ENCODE results near the gene MTCH1. TPM values are rescaled to one million over a fixed set of nuclear protein-coding genes. Genes with fewer than 3 reads are reported as not detected.
A peak's percentile ranks its signal among the peaks of the same experiment; 100 is the strongest.

MTCH1 gene, protein sequence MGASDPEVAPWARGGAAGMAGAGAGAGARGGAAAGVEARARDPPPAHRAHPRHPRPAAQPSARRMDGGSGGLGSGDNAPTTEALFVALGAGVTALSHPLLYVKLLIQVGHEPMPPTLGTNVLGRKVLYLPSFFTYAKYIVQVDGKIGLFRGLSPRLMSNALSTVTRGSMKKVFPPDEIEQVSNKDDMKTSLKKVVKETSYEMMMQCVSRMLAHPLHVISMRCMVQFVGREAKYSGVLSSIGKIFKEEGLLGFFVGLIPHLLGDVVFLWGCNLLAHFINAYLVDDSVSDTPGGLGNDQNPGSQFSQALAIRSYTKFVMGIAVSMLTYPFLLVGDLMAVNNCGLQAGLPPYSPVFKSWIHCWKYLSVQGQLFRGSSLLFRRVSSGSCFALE
- total RNA-seq (194 TPM), polyA plus RNA-seq (ENCODE audit: insufficient read depth, low read depth, low replicate concordance) (202 TPM)
- long read RNA-seq, donor 1, transcript MTCH1-201 (12 exons, 2,006 nt) = major isoform, 45 of 92 reads
- long read RNA-seq, donor 1, transcript MTCH1-202 (12 exons, 2,057 nt) = minor isoform, 44 of 92 reads
- long read RNA-seq, donor 1, partial matches to known transcripts = 0 of 92 reads
- long read RNA-seq, donor 1, other reads (novel, unspliced or antisense) = 0 of 92 reads
- long read RNA-seq, donor 2, transcript MTCH1-202 (12 exons, 2,057 nt) = major isoform, 47 of 90 reads
- long read RNA-seq, donor 2, transcript MTCH1-201 (12 exons, 2,006 nt) = minor isoform, 32 of 90 reads
- long read RNA-seq, donor 2, partial matches to known transcripts = 7 of 90 reads
- long read RNA-seq, donor 2, other reads (novel, unspliced or antisense) = 0 of 90 reads
- long read RNA-seq, donor 3, transcript MTCH1-202 (12 exons, 2,057 nt) = minor isoform, 25 of 70 reads
- long read RNA-seq, donor 3, transcript MTCH1-201 (12 exons, 2,006 nt) = major isoform, 31 of 70 reads
- long read RNA-seq, donor 3, partial matches to known transcripts = 11 of 70 reads
- long read RNA-seq, donor 3, other reads (novel, unspliced or antisense) = 0 of 70 reads
- long read RNA-seq, donor 4, transcript MTCH1-202 (12 exons, 2,057 nt) = major isoform, 30 of 68 reads
- long read RNA-seq, donor 4, transcript MTCH1-201 (12 exons, 2,006 nt) = minor isoform, 23 of 68 reads
- long read RNA-seq, donor 4, partial matches to known transcripts = 12 of 68 reads
- long read RNA-seq, donor 4, other reads (novel, unspliced or antisense) = 0 of 68 reads
- long read RNA-seq, donor 5 = 0 reads
- long read RNA-seq, donor 6, transcript MTCH1-202 (12 exons, 2,057 nt) = major isoform, 25 of 49 reads
- long read RNA-seq, donor 6, transcript MTCH1-201 (12 exons, 2,006 nt) = minor isoform, 18 of 49 reads
- long read RNA-seq, donor 6, partial matches to known transcripts = 5 of 49 reads
- long read RNA-seq, donor 6, other reads (novel, unspliced or antisense) = 0 of 49 reads
- long read RNA-seq, donor 7, transcript MTCH1-204 (11 exons, 1,572 nt) = minor isoform, 17 of 529 reads
- long read RNA-seq, donor 7, transcript MTCH1-202 (12 exons, 2,057 nt) = minor isoform, 127 of 529 reads
- long read RNA-seq, donor 7, transcript MTCH1-201 (12 exons, 2,006 nt) = major isoform, 247 of 529 reads
- long read RNA-seq, donor 7, partial matches to known transcripts = 28 of 529 reads
- long read RNA-seq, donor 7, other reads (novel, unspliced or antisense) = 110 of 529 reads
- long read RNA-seq, donor 8, transcript MTCH1-205 (4 exons, 629 nt) = minor isoform, 6 of 79 reads
- long read RNA-seq, donor 8, transcript MTCH1-201 (12 exons, 2,006 nt) = minor isoform, 26 of 79 reads
- long read RNA-seq, donor 8, transcript MTCH1-202 (12 exons, 2,057 nt) = major isoform, 39 of 79 reads
- long read RNA-seq, donor 8, partial matches to known transcripts = 7 of 79 reads
- long read RNA-seq, donor 8, other reads (novel, unspliced or antisense) = 0 of 79 reads
- long read RNA-seq, donor 9, transcript MTCH1-202 (12 exons, 2,057 nt) = major isoform, 27 of 49 reads
- long read RNA-seq, donor 9, transcript MTCH1-201 (12 exons, 2,006 nt) = minor isoform, 21 of 49 reads
- long read RNA-seq, donor 9, partial matches to known transcripts = 0 of 49 reads
- long read RNA-seq, donor 9, other reads (novel, unspliced or antisense) = 0 of 49 reads
- long read RNA-seq, donor 10, transcript MTCH1-202 (12 exons, 2,057 nt) = major isoform, 25 of 54 reads
- long read RNA-seq, donor 10, transcript MTCH1-201 (12 exons, 2,006 nt) = minor isoform, 18 of 54 reads
- long read RNA-seq, donor 10, partial matches to known transcripts = 6 of 54 reads
- long read RNA-seq, donor 10, other reads (novel, unspliced or antisense) = 0 of 54 reads

DNA sequence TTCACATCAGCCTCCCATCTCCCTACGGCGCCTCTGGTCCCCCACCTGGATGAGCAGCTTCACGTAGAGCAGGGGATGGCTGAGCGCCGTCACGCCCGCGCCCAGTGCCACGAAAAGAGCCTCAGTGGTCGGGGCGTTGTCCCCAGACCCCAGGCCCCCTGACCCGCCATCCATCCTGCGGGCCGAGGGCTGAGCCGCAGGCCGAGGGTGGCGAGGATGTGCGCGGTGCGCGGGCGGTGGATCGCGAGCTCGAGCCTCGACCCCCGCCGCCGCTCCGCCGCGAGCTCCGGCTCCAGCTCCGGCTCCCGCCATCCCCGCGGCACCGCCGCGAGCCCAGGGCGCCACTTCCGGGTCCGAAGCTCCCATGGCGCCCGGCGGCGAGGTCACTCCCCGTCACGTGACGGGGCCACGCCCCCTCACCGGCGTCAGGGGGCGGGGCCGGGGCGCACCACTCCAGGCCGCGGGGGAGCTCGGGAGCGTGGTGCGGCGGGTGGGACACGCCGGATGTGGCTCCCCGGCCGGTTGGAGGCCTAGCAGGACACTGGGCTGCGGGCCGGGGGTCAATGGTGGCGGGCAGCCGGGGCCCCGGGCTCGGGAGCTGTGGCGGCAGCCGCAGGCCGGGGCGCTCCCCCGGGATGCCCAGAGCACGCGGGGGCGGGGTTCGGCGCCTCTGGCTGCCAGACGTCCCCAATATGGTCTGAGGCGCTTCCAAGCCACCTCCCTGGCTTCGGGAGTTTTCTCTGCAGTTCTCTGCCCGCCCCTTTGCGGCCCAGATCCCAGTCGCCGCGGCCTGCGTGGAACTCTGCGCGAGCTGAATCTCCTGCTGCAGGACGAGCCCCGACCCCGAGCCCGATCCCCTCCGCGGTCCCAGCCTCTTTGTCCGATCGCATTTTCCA lies at the start of gene MTCH1:
MTCH1 (minus strand) TSS at position 389 of the 896 bp plus-strand sequence; CDS start at position 366, 23 bp downstream.
- Histone ChIP-seq H3K27ac (ENCODE audit: low read depth in 2 of 2, low read length in 2 of 2) (peak within 1 kb of the TSS; percentile 96 to 99), H3K9me3 (ENCODE audit: control insufficient read depth in 2 of 3, insufficient read depth in 1 of 3, low read length in 3 of 3) (no peaks in the 10 kb centered on the region), H3K4me1 (ENCODE audit: control insufficient read depth in 2 of 3, insufficient read depth in 2 of 3, low read depth in 1 of 3, low read length in 3 of 3) (peaks cover 4 to 24% (median 8%) of the 10 kb centered on the region in 3 donors), H3K27me3 (ENCODE audit: control insufficient read depth, insufficient read depth, low read length) (no peaks in the 10 kb centered on the region), H3K36me3 (ENCODE audit: control insufficient read depth in 2 of 3, insufficient read depth in 3 of 3, low read length in 3 of 3) (no peaks in the 10 kb centered on the region), H3K4me3 (ENCODE audit: low read length in 3 of 3) (peak within 1 kb of the TSS; percentile 65 to 92 (median 84)), H3K9ac (ENCODE audit: low read length in 3 of 3) (peak within 1 kb of the TSS; percentile 69 to 93 (median 86))
- intact Hi-C loops (cut with DNase I) = no loop called here
- TF ChIP-seq, protein P1, sequence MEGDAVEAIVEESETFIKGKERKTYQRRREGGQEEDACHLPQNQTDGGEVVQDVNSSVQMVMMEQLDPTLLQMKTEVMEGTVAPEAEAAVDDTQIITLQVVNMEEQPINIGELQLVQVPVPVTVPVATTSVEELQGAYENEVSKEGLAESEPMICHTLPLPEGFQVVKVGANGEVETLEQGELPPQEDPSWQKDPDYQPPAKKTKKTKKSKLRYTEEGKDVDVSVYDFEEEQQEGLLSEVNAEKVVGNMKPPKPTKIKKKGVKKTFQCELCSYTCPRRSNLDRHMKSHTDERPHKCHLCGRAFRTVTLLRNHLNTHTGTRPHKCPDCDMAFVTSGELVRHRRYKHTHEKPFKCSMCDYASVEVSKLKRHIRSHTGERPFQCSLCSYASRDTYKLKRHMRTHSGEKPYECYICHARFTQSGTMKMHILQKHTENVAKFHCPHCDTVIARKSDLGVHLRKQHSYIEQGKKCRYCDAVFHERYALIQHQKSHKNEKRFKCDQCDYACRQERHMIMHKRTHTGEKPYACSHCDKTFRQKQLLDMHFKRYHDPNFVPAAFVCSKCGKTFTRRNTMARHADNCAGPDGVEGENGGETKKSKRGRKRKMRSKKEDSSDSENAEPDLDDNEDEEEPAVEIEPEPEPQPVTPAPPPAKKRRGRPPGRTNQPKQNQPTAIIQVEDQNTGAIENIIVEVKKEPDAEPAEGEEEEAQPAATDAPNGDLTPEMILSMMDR (IDR thresholded peaks at IDR 0.05; ENCODE audit: borderline replicate concordance, extremely low read depth, insufficient read depth) = no peak
- DNase-seq = peak; percentile 90 to 97 (median 95)
- FAIRE-seq = no peak

DNA sequence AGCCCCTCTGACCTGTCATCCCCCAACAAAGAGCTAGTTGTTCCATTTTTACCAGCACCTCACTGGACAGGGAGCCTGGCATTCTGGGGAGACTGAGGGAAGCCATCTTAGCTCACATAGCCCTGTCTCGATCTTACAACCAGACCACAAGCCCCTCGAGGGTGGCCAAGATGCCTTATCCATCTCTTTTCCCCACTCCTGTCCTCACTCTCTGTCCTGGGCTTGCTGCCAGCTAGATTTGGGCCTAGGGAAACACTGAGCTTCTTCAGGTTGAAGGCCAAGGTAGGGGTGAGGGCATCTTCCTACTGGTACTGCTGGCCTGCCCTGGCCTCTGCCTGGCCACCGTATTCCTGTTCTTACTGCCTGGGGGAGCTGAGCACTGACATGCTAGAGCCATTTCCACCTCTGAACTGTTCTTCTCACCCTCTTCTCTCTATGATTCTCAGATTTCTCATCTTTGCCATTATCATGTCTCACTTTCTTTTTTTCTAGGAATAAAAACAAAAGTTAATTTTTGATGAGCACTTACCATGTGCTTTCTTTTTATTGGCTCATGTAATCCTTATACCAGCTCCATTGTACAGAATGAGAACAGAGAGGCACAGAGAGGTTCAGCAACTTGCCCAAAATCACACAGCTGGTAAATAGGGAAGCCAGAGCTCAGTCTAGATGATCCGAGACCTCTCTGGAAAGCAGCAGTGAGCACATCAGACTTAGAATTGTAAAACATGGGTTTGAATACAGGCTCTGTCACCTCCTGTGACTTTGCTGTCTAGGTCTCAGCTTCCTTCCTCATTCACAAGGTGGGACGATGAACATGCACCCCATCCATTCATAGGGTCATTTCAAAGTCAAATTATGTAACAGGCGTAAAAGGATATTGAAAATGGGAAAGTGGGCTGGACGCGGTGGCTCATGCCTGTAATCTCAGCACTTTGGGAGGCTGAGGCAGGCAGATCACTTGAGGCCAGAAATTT lies 48.1 kb upstream of the MTCH1 start:
- no peaks in the 10 kb centered on the region for H3K27me3 ChIP-seq (ENCODE audit: control insufficient read depth, insufficient read depth, low read length)
- TF ChIP-seq, protein P1 (IDR thresholded peaks at IDR 0.05; ENCODE audit: borderline replicate concordance, extremely low read depth, insufficient read depth) = no peak
- no peaks in the 10 kb centered on the region for H3K4me1 ChIP-seq (ENCODE audit: control insufficient read depth in 2 of 3, insufficient read depth in 2 of 3, low read depth in 1 of 3, low read length in 3 of 3)
- no peaks in the 10 kb centered on the region for H3K36me3 ChIP-seq (ENCODE audit: control insufficient read depth in 2 of 3, insufficient read depth in 3 of 3, low read length in 3 of 3)
- H3K4me3 ChIP-seq (ENCODE audit: low read length in 3 of 3) = no peak overlapping the region
- peaks cover 0 to 4% (median 0%) of the 10 kb centered on the region in 3 donors for H3K9me3 ChIP-seq (ENCODE audit: control insufficient read depth in 2 of 3, insufficient read depth in 1 of 3, low read length in 3 of 3)
- DNase-seq (peak in 1 of 5 donors; percentile 21), FAIRE-seq (no peak)
- no peak overlapping the region for H3K9ac ChIP-seq (ENCODE audit: low read length in 3 of 3)
- intact Hi-C loops (cut with DNase I) = no loop called here
- H3K27ac ChIP-seq (ENCODE audit: low read depth in 2 of 2, low read length in 2 of 2) = no peak overlapping the region
